Thyroid gland (tissue), 4 donors: ENCODE measurements around the gene MPP7.

Source experiments
- POLR2A ChIP-seq, 2 donors: fragments of 450-650 bp; IDR thresholded peaks; one replicate each; pipeline ENCODE4 v1.6.1; 2017; ENCODE audit warnings: antibody characterized with exemption in 2 of 2, mild to moderate bottlenecking in 2 of 2, moderate library complexity in 1 of 2
- TF ChIP-seq, protein P1 (sequence below), 6 experiments: fragments of 200-600 bp in 3 of 6; fragments of 450-650 bp in 3 of 6; sonication (generic) in 3 of 6; IDR thresholded peaks; one replicate each; pipeline ENCODE4 v1.5.1; 2016 to 2019; ENCODE audit warnings: antibody characterized with exemption in 6 of 6, mild to moderate bottlenecking in 2 of 6, inconsistent platforms in 1 of 6, moderate library complexity in 1 of 6

DNA sequence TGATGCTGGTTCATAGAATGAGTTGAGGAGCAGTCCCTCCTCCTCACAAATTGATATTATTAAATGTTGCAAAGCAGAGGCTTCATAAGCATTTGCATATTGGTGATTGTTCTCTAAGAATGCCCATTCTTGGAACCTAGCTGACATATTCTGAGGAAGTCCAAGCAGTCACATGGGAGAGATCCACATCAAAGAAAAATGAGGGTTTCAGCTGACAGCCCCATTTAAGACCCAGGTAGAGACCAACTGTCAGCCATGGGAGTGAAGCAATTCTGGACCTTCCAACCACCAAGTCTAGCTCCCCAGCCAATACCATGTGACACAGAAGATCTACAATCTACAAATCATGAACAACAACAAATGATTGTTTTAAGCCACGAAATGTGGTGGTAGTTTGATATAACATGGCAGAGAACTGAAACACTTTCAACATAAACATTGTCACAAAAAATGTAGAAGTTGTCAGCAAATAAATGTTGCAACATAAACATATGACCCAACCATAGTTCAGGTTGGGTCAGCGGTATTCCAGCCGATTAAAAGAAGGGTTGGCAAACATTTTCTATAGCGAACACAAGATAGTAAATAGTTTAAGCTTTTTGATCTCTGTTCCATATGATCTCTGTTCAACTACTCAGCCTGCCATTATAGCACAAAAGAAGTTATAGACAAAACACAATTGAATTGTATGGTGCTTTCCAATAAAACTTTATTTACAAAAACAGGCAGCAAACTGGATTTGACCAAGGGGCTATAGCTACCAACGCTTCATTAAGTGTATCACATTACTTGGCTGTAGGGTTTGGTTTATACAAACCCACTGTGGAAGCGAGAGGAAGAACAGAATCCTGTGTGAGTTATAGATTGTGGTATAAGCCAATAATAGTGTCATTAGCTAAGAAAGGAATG lies 41.4 kb upstream of the MPP7 start:
- TF ChIP-seq, protein P1, sequence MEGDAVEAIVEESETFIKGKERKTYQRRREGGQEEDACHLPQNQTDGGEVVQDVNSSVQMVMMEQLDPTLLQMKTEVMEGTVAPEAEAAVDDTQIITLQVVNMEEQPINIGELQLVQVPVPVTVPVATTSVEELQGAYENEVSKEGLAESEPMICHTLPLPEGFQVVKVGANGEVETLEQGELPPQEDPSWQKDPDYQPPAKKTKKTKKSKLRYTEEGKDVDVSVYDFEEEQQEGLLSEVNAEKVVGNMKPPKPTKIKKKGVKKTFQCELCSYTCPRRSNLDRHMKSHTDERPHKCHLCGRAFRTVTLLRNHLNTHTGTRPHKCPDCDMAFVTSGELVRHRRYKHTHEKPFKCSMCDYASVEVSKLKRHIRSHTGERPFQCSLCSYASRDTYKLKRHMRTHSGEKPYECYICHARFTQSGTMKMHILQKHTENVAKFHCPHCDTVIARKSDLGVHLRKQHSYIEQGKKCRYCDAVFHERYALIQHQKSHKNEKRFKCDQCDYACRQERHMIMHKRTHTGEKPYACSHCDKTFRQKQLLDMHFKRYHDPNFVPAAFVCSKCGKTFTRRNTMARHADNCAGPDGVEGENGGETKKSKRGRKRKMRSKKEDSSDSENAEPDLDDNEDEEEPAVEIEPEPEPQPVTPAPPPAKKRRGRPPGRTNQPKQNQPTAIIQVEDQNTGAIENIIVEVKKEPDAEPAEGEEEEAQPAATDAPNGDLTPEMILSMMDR (IDR thresholded peaks at IDR 0.05) = no peak
- TF ChIP-seq POLR2A (IDR thresholded peaks at IDR 0.05) = no peak
